B cell (primary cell): ENCODE data around the gene RAD17. TPM values are rescaled to one million over a fixed set of nuclear protein-coding genes. Genes with fewer than 3 reads are reported as not detected.
"Not testable (repeated sequence)": the region's sequence is repeated elsewhere in the genome, so short reads cannot be mapped to it uniquely, and the experiment has no call there.

ENCODE experiments used
- ATAC-seq: fragments of 200-7000 bp; cut with Tn5 transposase; one replicate; pipeline ENCODE4 v1.10.0; 2021; ENCODE audit warnings: low read depth, mild to moderate bottlenecking, moderate number of reproducible peaks, moderate library complexity
- CTCF ChIA-PET: fragments of 350-600 bp; sonication (Branson Sonifier 250); formaldehyde crosslinking; loops from one replicate; lab custom pipeline; 2021; ENCODE audit warnings: antibody characterized with exemption, inconsistent platforms; lab: Charles Lee
- POLR2A ChIA-PET: fragments of 350-600 bp; sonication (Branson Sonifier 250); formaldehyde crosslinking; loops from one replicate; lab custom pipeline; 2021; ENCODE audit warnings: antibody characterized with exemption; lab: Charles Lee
- DNase-seq: peaks from one replicate; pipeline ENCODE4 v3.0.0; 2013
- H2AFZ ChIP-seq: 2 replicates; pipeline ENCODE4 v1.6.1; 2012; ENCODE audit warnings: mild to moderate bottlenecking, low read depth, low read length; ENCODE audit not compliant: insufficient read depth, poor library complexity, severe bottlenecking
- H3K27ac ChIP-seq, 2 donors: 1 replicate in 1 of 2; 2 replicates in 1 of 2; pipeline ENCODE4 v1.5.1; 2012 to 2013; ENCODE audit warnings: low read length in 2 of 2, mild to moderate bottlenecking in 2 of 2, moderate library complexity in 1 of 2
- H3K27me3 ChIP-seq, 4 experiments: fragments of 200-600 bp in 1 of 4; sonication (generic) in 1 of 4; replicated peaks in 1 of 4; 1 replicate in 2 of 4; 2 replicates in 2 of 4; pipeline versions ENCODE4 v1.6.1 to v1.7.0; 2013 to 2016; ENCODE audit warnings: low read length in 3 of 4, mild to moderate bottlenecking in 2 of 4, mixed read lengths in 1 of 4, moderate library complexity in 1 of 4; ENCODE audit not compliant: insufficient read depth in 4 of 4, control insufficient read depth in 3 of 4; ENCODE audit errors: control extremely low read depth in 1 of 4
- H3K36me3 ChIP-seq, 2 experiments: replicated peaks in 1 of 2; 1 replicate in 1 of 2; 2 replicates in 1 of 2; pipeline versions ENCODE4 v1.6.1 to v1.7.1; 2013; ENCODE audit warnings: low read length in 1 of 2; ENCODE audit not compliant: insufficient read depth in 2 of 2, control insufficient read depth in 1 of 2; ENCODE audit errors: control extremely low read depth in 1 of 2, extremely low read depth in 1 of 2
- H3K4me1 ChIP-seq, 2 donors: fragments of 200-600 bp in 1 of 2; sonication (generic) in 1 of 2; 1 replicate in 1 of 2; 2 replicates in 1 of 2; pipeline versions ENCODE4 v1.5.1 to v1.6.1; 2013 to 2017; ENCODE audit warnings: low read length in 2 of 2; ENCODE audit not compliant: control insufficient read depth in 2 of 2, insufficient read depth in 2 of 2
- H3K4me2 ChIP-seq: replicated peaks from 2 replicates; pipeline ENCODE3; 2012; ENCODE audit warnings: mild to moderate bottlenecking, low read depth, low read length; ENCODE audit not compliant: poor library complexity, severe bottlenecking
- H3K4me3 ChIP-seq, 5 experiments: fragments of 200-600 bp in 1 of 5; sonication (generic) in 1 of 5; 1 replicate in 3 of 5; 2 replicates in 2 of 5; pipeline versions ENCODE4 v1.5.1 to v1.7.0; 2011 to 2016; ENCODE audit warnings: low read length in 4 of 5, mild to moderate bottlenecking in 4 of 5, low read depth in 2 of 5, control low read depth in 1 of 5, moderate library complexity in 1 of 5; ENCODE audit not compliant: insufficient read depth in 1 of 5; ENCODE audit errors: control extremely low read depth in 1 of 5, extremely low read depth in 1 of 5
- H3K79me2 ChIP-seq: fragments of 200-600 bp; sonication (generic); one replicate; pipeline ENCODE4 v1.6.0; 2016; ENCODE audit warnings: low read length; ENCODE audit not compliant: control insufficient read depth, insufficient read depth
- H3K9ac ChIP-seq: fragments of 200-600 bp; sonication (generic); 2 replicates; pipeline ENCODE4 v1.6.1; 2017; ENCODE audit warnings: mild to moderate bottlenecking, low read length, moderate library complexity
- H3K9me3 ChIP-seq, 3 donors: one replicate each; pipeline versions ENCODE4 v1.6.1 to v1.7.1; 2013; ENCODE audit warnings: low read length in 2 of 3; ENCODE audit not compliant: control insufficient read depth in 2 of 3, insufficient read depth in 1 of 3; ENCODE audit errors: control extremely low read depth in 1 of 3
- H4K20me1 ChIP-seq: 2 replicates; pipeline ENCODE4 v1.6.0; 2012; ENCODE audit warnings: mild to moderate bottlenecking, low read length; ENCODE audit not compliant: insufficient read depth, control insufficient read depth, poor library complexity, severe bottlenecking
- H3K27ac Mint-ChIP-seq: one replicate; pipeline ENCODE4 v1.8.0; 2021; ENCODE audit warnings: mixed read lengths
- H3K27me3 Mint-ChIP-seq: one replicate; pipeline ENCODE4 v1.8.0; 2021; ENCODE audit warnings: mixed read lengths
- H3K4me1 Mint-ChIP-seq: one replicate; pipeline ENCODE4 v1.8.0; 2021; ENCODE audit warnings: mixed read lengths
- H3K4me3 Mint-ChIP-seq: one replicate; pipeline ENCODE4 v1.8.0; 2021; ENCODE audit warnings: mixed read lengths
- H3K9me3 Mint-ChIP-seq: one replicate; pipeline ENCODE4 v1.8.0; 2022; ENCODE audit warnings: mixed read lengths; ENCODE audit not compliant: insufficient read depth
- EZH2 ChIP-seq: IDR thresholded peaks from 2 replicates; pipeline ENCODE4 v1.6.1; 2012; ENCODE audit warnings: borderline replicate concordance, low read depth, mild to moderate bottlenecking, moderate library complexity, low read length; ENCODE audit not compliant: insufficient read depth, poor library complexity, severe bottlenecking
- WGBS: methylation state at CpG from one replicate; pipeline ENCODE4 v1.1.5; 2013; ENCODE audit warnings: missing lambda C conversion rate; ENCODE audit not compliant: insufficient coverage; 5-methylcytosine and 5-hydroxymethylcytosine counted together
- intact Hi-C: fragments of 100-400 bp; cut with micrococcal nuclease; formaldehyde crosslinking; loops from one replicate; pipeline ENCODE4 v1.10.0; 2022
- polyA plus RNA-seq: library from polyadenylated mRNA; depleted of rRNA; stranded (reverse); fragments of >200 nt; gene quantifications from 2 replicates; pipeline ENCODE4 v1.2.3, GENCODE V29; 2012
- total RNA-seq, 2 donors: library from RNA; stranded (reverse); fragments of 120-200 nt in 1 of 2; gene quantifications; 1 replicate in 1 of 2; 2 replicates in 1 of 2; pipeline versions ENCODE4 v1.2.3 to v1.2.4, GENCODE V29; 2013 to 2022
- TF ChIP-seq, protein P1 (sequence below): fragments of 200-600 bp; IDR thresholded peaks from one replicate; pipeline ENCODE4 v1.8.0; 2022; ENCODE audit warnings: antibody characterized with exemption, mild to moderate bottlenecking

RAD17 gene
- total and polyA plus RNA-seq, 2 donors (not counting 1 experiment from before 2014, with no cell fraction given): 21.0 to 39.6 TPM

GRCh38 chr5:69368458-69369339, 919 bp upstream of the RAD17 start:
- POLR2A ChIA-PET: no interaction called here
- peak overlapping the region; percentile 96 to 99 for H3K27ac ChIP-seq
- H3K27me3 ChIP-seq: no peaks in the 10 kb centered on the region
- peaks cover 20 to 25% of the 10 kb centered on the region in 2 donors for H3K4me1 ChIP-seq
- H3K4me2 ChIP-seq: peak overlapping the region; percentile 78
- 1% methylated on average over 29 of the region's 39 CpGs for WGBS
- intact Hi-C loops: loop anchor here (1.0 kb wide), 7 partner anchors 36 to 325 kb away; partner anchors contain the start of genes CCDC125, CDK7 and CENPH
- no peaks in the 10 kb centered on the region for H3K9me3 ChIP-seq
- H3K4me3 ChIP-seq: peak overlapping the region; percentile 69 to 89 (median 83)
- TF ChIP-seq EZH2: no peak
- TF ChIP-seq, protein P1, sequence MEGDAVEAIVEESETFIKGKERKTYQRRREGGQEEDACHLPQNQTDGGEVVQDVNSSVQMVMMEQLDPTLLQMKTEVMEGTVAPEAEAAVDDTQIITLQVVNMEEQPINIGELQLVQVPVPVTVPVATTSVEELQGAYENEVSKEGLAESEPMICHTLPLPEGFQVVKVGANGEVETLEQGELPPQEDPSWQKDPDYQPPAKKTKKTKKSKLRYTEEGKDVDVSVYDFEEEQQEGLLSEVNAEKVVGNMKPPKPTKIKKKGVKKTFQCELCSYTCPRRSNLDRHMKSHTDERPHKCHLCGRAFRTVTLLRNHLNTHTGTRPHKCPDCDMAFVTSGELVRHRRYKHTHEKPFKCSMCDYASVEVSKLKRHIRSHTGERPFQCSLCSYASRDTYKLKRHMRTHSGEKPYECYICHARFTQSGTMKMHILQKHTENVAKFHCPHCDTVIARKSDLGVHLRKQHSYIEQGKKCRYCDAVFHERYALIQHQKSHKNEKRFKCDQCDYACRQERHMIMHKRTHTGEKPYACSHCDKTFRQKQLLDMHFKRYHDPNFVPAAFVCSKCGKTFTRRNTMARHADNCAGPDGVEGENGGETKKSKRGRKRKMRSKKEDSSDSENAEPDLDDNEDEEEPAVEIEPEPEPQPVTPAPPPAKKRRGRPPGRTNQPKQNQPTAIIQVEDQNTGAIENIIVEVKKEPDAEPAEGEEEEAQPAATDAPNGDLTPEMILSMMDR: no peak
- Mint-ChIP-seq H3K9me3 (no peaks in the 10 kb centered on the region), H3K4me3 (peak overlapping the region; percentile 96), H3K27me3 (no peaks in the 10 kb centered on the region), H3K27ac (peak overlapping the region; percentile 96), H3K4me1 (peaks cover 36% of the 10 kb centered on the region)
- peak overlapping the region; percentile 86 for H2AFZ ChIP-seq
- CTCF ChIA-PET: interaction anchor here (1.5 kb wide), 1 partner anchor 275 kb away, joined by 7 read pairs; the partner anchor contains the start of gene SLC30A5
- H4K20me1 ChIP-seq: peaks cover 3% of the 10 kb centered on the region
- no peak for DNase-seq
- H3K79me2 ChIP-seq: peaks cover 66% of the 10 kb centered on the region
- peaks cover 3 to 29% of the 10 kb centered on the region in 2 experiments for H3K36me3 ChIP-seq
- ATAC-seq: no peak
- H3K9ac ChIP-seq: peak overlapping the region; percentile 88

- intact Hi-C loops, H3K9me3 ChIP-seq, H3K27me3 ChIP-seq, H4K20me1 ChIP-seq, H3K9me3 Mint-ChIP-seq, ATAC-seq, DNase-seq, H3K27me3 Mint-ChIP-seq: not testable (repeated sequence)
- CTCF ChIA-PET: interaction anchor here (1.5 kb wide), 1 partner anchor 277 kb away, joined by 7 read pairs; the partner anchor contains the start of gene SLC30A5
- Histone ChIP-seq H3K4me3 (peak overlapping the region; percentile 69 to 89 (median 83)), H3K79me2 (peaks cover 64% of the 10 kb centered on the region), H2AFZ (peak overlapping the region; percentile 86), H3K4me1 (peaks cover 29 to 33% of the 10 kb centered on the region in 2 donors), H3K9ac (peak overlapping the region; percentile 88), H3K4me2 (peak overlapping the region; percentile 78), H3K27ac (peak overlapping the region; percentile 96 to 99), H3K36me3 (peaks cover 1 to 17% of the 10 kb centered on the region in 2 experiments)
- POLR2A ChIA-PET: interaction anchor here (0.9 to 1.0 kb wide), 2 partner anchors 153 to 277 kb away, joined by 3 read pairs; partner anchors contain the start of gene SLC30A5
- H3K4me3 Mint-ChIP-seq: peak overlapping the region; percentile 93
- WGBS: 4% methylated on average over 14 of the region's 16 CpGs
- H3K4me1 Mint-ChIP-seq: peaks cover 49% of the 10 kb centered on the region
- H3K27ac Mint-ChIP-seq: peak overlapping the region; percentile 100
Measured at GRCh38 chr5:69370335-69370734, 717 bp downstream of the RAD17 start.
